Stimulated activated naive B cell treated with anti-CD40 and anti-IgM and Interleukin-4, amounts not matched to agents 10 μg/mL and 1 μg/mL and 100 μg/mL, for 72 hours (primary cell): ENCODE data around the gene LIN7A.

ENCODE experiments used
- ATAC-seq, 2 donors: fragments of 150-1000 bp; cut with Tn5 transposase; replicated peaks; 2 replicates each; pipeline ENCODE4 v1.10.0; 2021; ENCODE audit warnings: moderate library complexity in 1 of 2
- DNase-seq: peaks from one replicate; pipeline ENCODE4 v3.0.0; 2021
- H3K27ac Mint-ChIP-seq: one replicate; pipeline ENCODE4 v1.8.0; 2022; ENCODE audit warnings: mild to moderate bottlenecking, mixed read lengths
- H3K27me3 Mint-ChIP-seq, 2 donors: one replicate each; pipeline ENCODE4 v1.8.0; 2022; ENCODE audit warnings: mixed read lengths in 2 of 2
- H3K36me3 Mint-ChIP-seq, 2 donors: one replicate each; pipeline ENCODE4 v1.8.0; 2022; ENCODE audit warnings: mixed read lengths in 2 of 2, mild to moderate bottlenecking in 1 of 2
- H3K4me1 Mint-ChIP-seq, 2 donors: one replicate each; pipeline ENCODE4 v1.8.0; 2022; ENCODE audit warnings: mixed read lengths in 2 of 2, mild to moderate bottlenecking in 1 of 2
- H3K4me3 Mint-ChIP-seq, 2 donors: one replicate each; pipeline ENCODE4 v1.8.0; 2022; ENCODE audit warnings: mild to moderate bottlenecking in 2 of 2, mixed read lengths in 2 of 2, moderate library complexity in 1 of 2
- H3K9me3 Mint-ChIP-seq, 2 donors: one replicate each; pipeline ENCODE4 v1.8.0; 2022; ENCODE audit warnings: mixed read lengths in 2 of 2, mild to moderate bottlenecking in 1 of 2

LIN7A gene

GRCh38 chr12:80860928-80861327 lies 76.8 kb downstream of the LIN7A start:
- Mint-ChIP-seq H3K4me1 (no peaks in the 10 kb centered on the region), H3K36me3 (no peaks in the 10 kb centered on the region), H3K27ac (no peak overlapping the region), H3K27me3 (no peaks in the 10 kb centered on the region), H3K9me3 (peaks cover 0 to 5% of the 10 kb centered on the region in 2 donors), H3K4me3 (no peak overlapping the region)
- ATAC-seq = no peak
- DNase-seq = no peak

- H3K27ac Mint-ChIP-seq = no peak overlapping the region
- no peak for ATAC-seq
- no peaks in the 10 kb centered on the region for H3K4me1 Mint-ChIP-seq
- no peak overlapping the region for H3K4me3 Mint-ChIP-seq
- peaks cover 0 to 5% of the 10 kb centered on the region in 2 donors for H3K9me3 Mint-ChIP-seq
- H3K36me3 Mint-ChIP-seq = no peaks in the 10 kb centered on the region
- H3K27me3 Mint-ChIP-seq = no peaks in the 10 kb centered on the region
- no peak for DNase-seq
Observed at GRCh38 chr12:80860206-80860605, 77.5 kb downstream of the LIN7A start.

- Mint-ChIP-seq H3K4me3 (no peak overlapping the region), H3K9me3 (peaks cover 0 to 5% of the 10 kb centered on the region in 2 donors), H3K36me3 (no peaks in the 10 kb centered on the region), H3K27me3 (no peaks in the 10 kb centered on the region), H3K27ac (no peak overlapping the region), H3K4me1 (no peaks in the 10 kb centered on the region)
- no peak for DNase-seq
- no peak for ATAC-seq
Observed at GRCh38 chr12:80858356-80858755, 79.4 kb downstream of the LIN7A start.

- ATAC-seq (no peak), DNase-seq (no peak)
- H3K4me3 Mint-ChIP-seq = no peak overlapping the region
- H3K4me1 Mint-ChIP-seq = no peaks in the 10 kb centered on the region
- H3K9me3 Mint-ChIP-seq = peaks cover 0 to 6% of the 10 kb centered on the region in 2 donors
- no peak overlapping the region for H3K27ac Mint-ChIP-seq
- no peaks in the 10 kb centered on the region for H3K36me3 Mint-ChIP-seq
- H3K27me3 Mint-ChIP-seq = no peaks in the 10 kb centered on the region
Observed at GRCh38 chr12:80857311-80857710, 80.4 kb downstream of the LIN7A start.

- H3K9me3 Mint-ChIP-seq = peaks cover 0 to 3% of the 10 kb centered on the region in 2 donors
- no peak overlapping the region for H3K4me3 Mint-ChIP-seq
- no peak overlapping the region for H3K27ac Mint-ChIP-seq
- DNase-seq (no peak), ATAC-seq (no peak)
- no peaks in the 10 kb centered on the region for H3K36me3 Mint-ChIP-seq
- H3K4me1 Mint-ChIP-seq = no peaks in the 10 kb centered on the region
- no peaks in the 10 kb centered on the region for H3K27me3 Mint-ChIP-seq
Observed at GRCh38 chr12:80849337-80849736, 88.4 kb downstream of the LIN7A start.

DNA sequence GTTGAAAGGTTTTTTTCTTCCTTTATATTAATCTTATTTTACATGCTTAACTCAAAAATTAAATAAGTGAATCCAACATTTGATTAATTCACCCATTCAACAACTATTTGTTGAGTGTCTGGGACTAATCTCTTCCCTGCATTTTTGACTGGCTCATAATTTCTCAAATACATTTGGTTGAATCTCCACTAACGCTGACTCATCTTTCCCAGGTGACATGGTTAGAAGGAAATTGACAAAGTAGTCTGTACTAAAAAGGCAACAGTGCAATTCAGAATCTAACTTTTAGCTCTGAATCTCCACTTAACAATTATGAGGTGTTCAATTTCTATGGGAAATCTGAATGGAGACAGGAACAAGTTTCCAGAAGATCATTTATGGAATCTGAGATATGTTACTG lies 88.9 kb downstream of the LIN7A start:
- DNase-seq = no peak
- no peaks in the 10 kb centered on the region for H3K36me3 Mint-ChIP-seq
- H3K27ac Mint-ChIP-seq = no peak overlapping the region
- H3K4me3 Mint-ChIP-seq = no peak overlapping the region
- no peaks in the 10 kb centered on the region for H3K4me1 Mint-ChIP-seq
- H3K27me3 Mint-ChIP-seq = no peaks in the 10 kb centered on the region
- H3K9me3 Mint-ChIP-seq = peaks cover 0 to 3% of the 10 kb centered on the region in 2 donors
- no peak for ATAC-seq

- ATAC-seq (no peak), DNase-seq (no peak)
- peaks cover 0 to under 1% of the 10 kb centered on the region in 2 donors for H3K9me3 Mint-ChIP-seq
- no peaks in the 10 kb centered on the region for H3K27me3 Mint-ChIP-seq
- no peak overlapping the region for H3K4me3 Mint-ChIP-seq
- H3K36me3 Mint-ChIP-seq = no peaks in the 10 kb centered on the region
- no peak overlapping the region for H3K27ac Mint-ChIP-seq
- H3K4me1 Mint-ChIP-seq = no peaks in the 10 kb centered on the region
Observed at GRCh38 chr12:80847575-80847974, 90.2 kb downstream of the LIN7A start.

DNA sequence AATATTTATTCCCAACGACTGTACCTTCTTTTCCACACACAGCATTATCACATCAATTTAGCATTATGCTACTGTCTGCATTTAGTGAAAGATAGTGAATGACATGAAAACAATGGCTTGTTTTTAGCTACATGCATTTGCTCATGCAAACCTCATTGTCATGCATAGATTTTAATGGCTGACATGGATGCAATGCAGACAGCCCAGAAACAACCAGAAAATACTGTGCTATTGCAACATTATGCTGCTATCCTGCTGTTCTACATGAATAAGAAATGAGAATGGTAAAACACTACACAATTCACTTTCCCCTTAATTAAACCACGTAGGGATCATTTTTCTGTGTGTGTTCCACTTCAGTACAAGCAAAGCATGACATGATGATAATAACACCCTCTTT lies 90.8 kb downstream of the LIN7A start:
- Mint-ChIP-seq H3K27me3 (no peaks in the 10 kb centered on the region), H3K9me3 (no peaks in the 10 kb centered on the region), H3K27ac (no peak overlapping the region), H3K36me3 (no peaks in the 10 kb centered on the region), H3K4me1 (no peaks in the 10 kb centered on the region), H3K4me3 (no peak overlapping the region)
- no peak for ATAC-seq
- no peak for DNase-seq

GRCh38 chr12:80845639-80846038 lies 92.1 kb downstream of the LIN7A start:
- Mint-ChIP-seq H3K9me3 (no peaks in the 10 kb centered on the region), H3K27me3 (no peaks in the 10 kb centered on the region), H3K4me1 (no peaks in the 10 kb centered on the region), H3K36me3 (no peaks in the 10 kb centered on the region), H3K27ac (no peak overlapping the region), H3K4me3 (no peak overlapping the region)
- DNase-seq (no peak), ATAC-seq (no peak)

GRCh38 chr12:80843969-80844368 lies 93.8 kb downstream of the LIN7A start:
- no peaks in the 10 kb centered on the region for H3K4me1 Mint-ChIP-seq
- no peak for DNase-seq
- no peaks in the 10 kb centered on the region for H3K27me3 Mint-ChIP-seq
- no peaks in the 10 kb centered on the region for H3K36me3 Mint-ChIP-seq
- no peak overlapping the region for H3K4me3 Mint-ChIP-seq
- no peak for ATAC-seq
- peaks cover 0 to 1% of the 10 kb centered on the region in 2 donors for H3K9me3 Mint-ChIP-seq
- no peak overlapping the region for H3K27ac Mint-ChIP-seq

DNA sequence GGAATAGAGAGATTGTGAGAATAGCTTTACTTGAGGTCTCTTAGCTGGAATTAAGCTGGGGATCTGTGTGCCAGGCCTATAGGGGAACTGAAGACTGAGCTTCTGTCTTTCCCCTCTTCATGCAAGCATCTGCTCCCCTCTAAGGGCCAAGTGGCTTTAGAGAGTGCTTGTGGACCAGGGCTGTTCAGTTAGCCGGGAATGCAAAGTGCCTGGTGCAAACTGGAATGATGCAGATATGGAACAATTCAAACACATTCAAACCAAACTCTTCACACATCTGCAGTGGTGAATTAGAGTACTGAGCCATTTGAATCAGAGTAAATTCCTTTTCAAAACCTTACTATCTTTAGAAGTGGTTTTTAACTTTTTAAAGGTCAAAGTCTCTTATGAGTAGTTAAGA lies 99.0 kb downstream of the LIN7A start:
- Mint-ChIP-seq H3K9me3 (peaks cover 0 to 1% of the 10 kb centered on the region in 2 donors), H3K27me3 (no peaks in the 10 kb centered on the region), H3K27ac (no peak overlapping the region), H3K36me3 (no peaks in the 10 kb centered on the region), H3K4me3 (no peak overlapping the region), H3K4me1 (no peaks in the 10 kb centered on the region)
- peak; percentile 41 to 43 for ATAC-seq
- DNase-seq = no peak

GRCh38 chr12:80838024-80838658 lies 99.6 kb downstream of the LIN7A start:
- no peaks in the 10 kb centered on the region for H3K36me3 Mint-ChIP-seq
- no peak overlapping the region for H3K27ac Mint-ChIP-seq
- no peaks in the 10 kb centered on the region for H3K27me3 Mint-ChIP-seq
- DNase-seq = no peak
- ATAC-seq = no peak
- H3K9me3 Mint-ChIP-seq = peaks cover 0 to 3% of the 10 kb centered on the region in 2 donors
- H3K4me1 Mint-ChIP-seq = no peaks in the 10 kb centered on the region
- H3K4me3 Mint-ChIP-seq = no peak overlapping the region

GRCh38 chr12:80837342-80837978 lies 100.3 kb downstream of the LIN7A start:
- Mint-ChIP-seq H3K27ac (no peak overlapping the region), H3K27me3 (no peaks in the 10 kb centered on the region), H3K36me3 (no peaks in the 10 kb centered on the region), H3K4me1 (no peaks in the 10 kb centered on the region), H3K9me3 (peaks cover 0 to 3% of the 10 kb centered on the region in 2 donors), H3K4me3 (no peak overlapping the region)
- DNase-seq = no peak
- ATAC-seq = no peak

GRCh38 chr12:80834724-80835123 lies 103.0 kb downstream of the LIN7A start:
- H3K9me3 Mint-ChIP-seq = peaks cover 0 to 3% of the 10 kb centered on the region in 2 donors
- H3K27ac Mint-ChIP-seq = no peak overlapping the region
- no peak for ATAC-seq
- H3K4me1 Mint-ChIP-seq = no peaks in the 10 kb centered on the region
- DNase-seq = no peak
- no peak overlapping the region for H3K4me3 Mint-ChIP-seq
- H3K36me3 Mint-ChIP-seq = no peaks in the 10 kb centered on the region
- no peaks in the 10 kb centered on the region for H3K27me3 Mint-ChIP-seq

DNA sequence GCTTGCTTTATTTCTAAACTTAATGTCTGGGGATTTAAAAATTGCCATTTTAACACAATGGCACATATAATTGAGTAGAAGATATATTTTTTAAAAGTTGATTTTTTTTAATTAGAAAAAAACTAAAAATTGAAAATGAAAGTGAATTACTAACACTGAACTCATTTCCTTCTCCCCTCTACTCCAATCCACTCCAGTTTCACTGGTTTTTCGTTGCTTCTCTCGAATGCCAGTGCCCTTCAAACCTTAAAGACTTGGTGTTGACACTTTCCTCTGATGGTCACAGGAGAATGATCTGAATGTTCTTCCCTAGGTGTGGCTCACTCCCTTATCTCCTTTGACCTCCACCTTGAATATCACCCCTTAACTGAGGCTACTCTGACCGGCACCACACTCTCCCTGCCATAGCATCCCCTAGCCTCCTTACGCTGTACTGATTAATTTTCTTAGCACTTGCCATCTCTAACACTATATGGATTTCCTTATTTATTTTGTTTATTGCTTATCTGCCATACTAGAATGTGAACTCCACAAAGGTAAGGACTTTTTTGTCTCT lies 107.1 kb downstream of the LIN7A start:
- Mint-ChIP-seq H3K4me3 (no peak overlapping the region), H3K36me3 (no peaks in the 10 kb centered on the region), H3K4me1 (no peaks in the 10 kb centered on the region), H3K9me3 (peaks cover 0 to 3% of the 10 kb centered on the region in 2 donors), H3K27me3 (no peaks in the 10 kb centered on the region), H3K27ac (no peak overlapping the region)
- ATAC-seq (no peak), DNase-seq (no peak)
